ENCODE results near the gene PES1.

- TF ChIP-seq CTCF (IDR thresholded peaks at IDR 0.05) (no peak), POLR2A (IDR thresholded peaks at IDR 0.05) (no peak)
Measured at GRCh38 chr22:30539368-30539767, 52.3 kb downstream of the PES1 start.

Measured in esophagus squamous epithelium (tissue), 4 donors.